Measurements from ENCODE around the gene CYP39A1.

DNA sequence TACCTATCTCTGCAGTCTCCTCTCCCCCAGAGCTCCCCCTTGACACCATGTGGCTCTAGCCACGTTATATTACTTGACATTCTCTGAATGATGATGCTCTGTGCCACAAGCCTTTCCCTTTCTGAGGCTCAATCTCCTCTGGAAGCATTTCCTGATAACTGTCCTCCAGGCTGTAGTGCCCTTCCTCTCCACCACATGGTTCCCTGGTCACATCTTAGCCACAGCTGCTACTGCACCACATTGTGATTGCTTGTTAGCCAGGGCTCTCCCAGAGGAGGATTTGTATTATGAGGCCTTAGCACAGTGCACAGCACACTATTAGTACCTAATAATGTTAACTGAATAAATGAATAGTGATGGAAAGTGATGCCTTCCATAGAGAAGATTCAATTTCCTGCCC lies 97.5 kb downstream of the CYP39A1 start:
- no peak for TF ChIP-seq POLR2AphosphoS5 (IDR thresholded peaks at IDR 0.05; ENCODE audit: borderline replicate concordance, low read depth, low read length)
- no peak for TF ChIP-seq EZH2 (IDR thresholded peaks at IDR 0.05)
